GM21528 (cell line): Measurements from ENCODE around the gene SCN3A.

ENCODE experiments used
- ATAC-seq: cut with Tn5 transposase; IDR thresholded peaks from one replicate; pipeline ENCODE4 v1.9.1; 2021; ENCODE audit warnings: mild to moderate bottlenecking, moderate library complexity; ENCODE audit not compliant: unreplicated experiment, low FRiP score

The SCN3A gene

DNA sequence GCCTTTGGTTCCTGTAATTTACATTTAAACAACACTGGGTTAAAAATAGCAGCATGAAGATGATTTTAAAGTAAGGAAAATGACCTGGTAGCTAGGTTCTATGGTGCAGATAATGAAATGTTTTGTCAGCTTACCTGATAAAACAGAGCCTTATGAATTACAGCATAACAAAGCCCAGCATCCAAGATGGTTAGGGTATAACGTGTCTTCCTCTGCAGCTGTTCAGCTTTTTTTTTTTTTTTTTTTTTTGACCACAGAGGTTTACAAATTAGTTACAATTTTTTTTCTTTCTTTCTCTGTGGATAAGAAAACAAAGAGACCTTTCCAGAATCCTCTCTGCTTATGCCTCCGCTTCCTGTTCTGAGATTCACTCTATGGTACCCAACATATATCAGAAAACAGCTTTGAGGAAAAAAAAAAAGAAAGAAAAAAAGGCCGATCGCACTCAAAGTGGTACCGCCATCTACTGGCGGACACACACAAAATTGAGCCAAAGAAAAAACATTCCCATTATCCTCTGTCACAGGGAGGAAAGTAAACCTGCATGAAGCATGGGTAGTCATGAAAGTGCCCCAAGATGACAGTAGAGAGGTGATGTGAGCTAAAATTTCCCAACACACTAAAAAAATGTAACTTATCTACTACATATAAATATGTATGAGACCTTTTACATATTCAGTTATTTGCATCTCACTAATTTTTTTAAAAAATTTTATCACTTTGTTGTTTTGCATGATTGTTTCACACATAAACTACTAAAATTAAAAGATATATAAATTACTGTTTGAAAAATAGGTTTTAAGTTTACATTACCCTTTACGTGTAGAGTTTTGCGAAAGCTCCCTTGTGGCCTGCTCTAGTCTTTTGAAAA lies at the start of gene SCN3A:
Gene SCN3A, minus strand, starts transcription at position 362 of the 871 bp plus-strand sequence. CDS start 27,656 bp downstream, outside the sequence.
- peak; percentile 78 for ATAC-seq

DNA sequence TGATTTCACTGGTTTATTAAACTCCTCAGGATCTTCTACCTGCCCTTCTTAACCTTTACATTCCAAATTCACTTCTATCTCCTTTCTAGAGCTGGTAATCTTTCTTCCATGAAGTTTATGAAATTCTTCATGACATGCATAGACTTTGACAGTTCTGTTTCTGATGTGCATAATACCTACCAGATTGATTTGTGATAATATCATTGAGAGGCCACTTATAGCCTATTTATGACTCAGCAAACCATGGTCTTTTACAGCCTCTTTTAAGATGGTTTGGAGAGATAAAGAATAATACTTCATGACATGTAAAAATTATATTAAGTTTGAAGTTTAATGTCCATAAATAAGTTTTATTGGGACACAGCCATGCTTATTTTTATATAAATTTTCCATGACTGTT lies 49.3 kb upstream of the SCN3A start:
- ATAC-seq = no peak

DNA sequence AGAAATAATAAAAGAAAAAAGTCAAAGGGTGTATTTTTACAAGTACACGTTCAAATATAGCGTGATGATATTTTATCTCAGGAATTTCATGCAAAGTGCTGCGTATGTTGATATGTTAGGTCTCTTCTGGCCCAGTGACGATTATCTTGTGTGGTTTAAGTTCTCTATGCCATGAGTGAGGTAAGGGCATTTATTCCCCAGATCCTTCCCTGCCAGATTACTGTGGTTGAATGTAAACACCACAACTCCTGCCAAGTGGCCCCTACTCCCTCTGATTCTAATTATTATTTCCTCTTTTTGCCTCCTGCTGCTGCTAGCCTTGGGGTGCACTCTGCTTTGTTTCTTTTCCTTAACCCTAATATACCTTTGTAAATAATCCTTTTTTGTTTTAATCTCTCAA lies 47.5 kb upstream of the SCN3A start:
- ATAC-seq = no peak

DNA sequence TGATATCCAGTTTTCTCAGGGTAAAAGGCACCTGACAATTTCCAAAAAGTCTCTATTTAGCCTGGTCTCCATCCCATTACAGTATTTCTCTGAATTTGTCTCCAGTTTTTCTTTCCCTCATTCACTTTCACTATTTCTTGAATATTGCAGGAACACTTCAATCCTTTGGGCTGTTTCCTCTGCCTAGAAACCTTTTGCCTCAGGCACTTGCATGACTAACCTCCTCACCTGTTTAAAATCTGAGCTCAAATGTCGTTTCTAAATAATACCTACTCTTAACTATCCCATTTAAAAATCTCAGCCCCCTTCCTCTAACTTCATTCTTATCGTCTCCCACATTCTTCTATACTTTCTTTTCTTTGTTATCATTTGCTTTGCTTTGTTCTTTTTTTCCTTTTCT lies 44.4 kb upstream of the SCN3A start:
- ATAC-seq = no peak

DNA sequence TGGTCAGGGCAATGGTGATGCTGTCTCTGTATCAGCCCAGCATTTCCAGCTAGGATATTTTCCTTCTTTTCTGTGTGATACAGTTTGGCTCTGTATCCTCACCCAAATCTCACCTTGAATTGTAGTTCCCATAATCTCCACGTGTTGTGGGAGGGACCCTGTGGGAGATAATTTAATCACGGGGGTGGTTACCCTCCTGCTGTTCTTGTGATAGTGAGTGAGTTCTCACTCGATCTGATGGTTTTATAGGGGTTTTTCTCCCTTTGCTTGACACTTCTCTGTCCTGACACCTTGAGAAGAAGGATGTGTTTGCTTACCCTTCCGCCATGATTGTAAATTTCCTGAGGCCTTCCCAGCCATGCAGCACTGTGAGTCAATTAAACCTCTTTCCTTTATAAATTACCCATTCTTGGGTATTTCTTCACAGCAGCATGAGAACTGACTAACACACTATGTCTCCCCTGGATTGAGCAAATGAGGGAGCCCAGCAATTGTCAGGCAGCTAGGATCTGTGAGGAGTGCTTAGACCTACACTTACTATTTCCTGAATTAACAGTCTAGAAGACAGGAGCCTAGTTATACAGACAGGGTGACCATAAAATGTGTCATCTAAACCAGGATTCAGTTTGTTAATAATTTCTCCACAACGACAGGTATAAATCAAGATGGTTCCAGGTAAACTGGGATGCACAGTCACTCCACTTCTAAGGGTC lies 41.4 kb upstream of the SCN3A start:
- ATAC-seq = no peak

DNA sequence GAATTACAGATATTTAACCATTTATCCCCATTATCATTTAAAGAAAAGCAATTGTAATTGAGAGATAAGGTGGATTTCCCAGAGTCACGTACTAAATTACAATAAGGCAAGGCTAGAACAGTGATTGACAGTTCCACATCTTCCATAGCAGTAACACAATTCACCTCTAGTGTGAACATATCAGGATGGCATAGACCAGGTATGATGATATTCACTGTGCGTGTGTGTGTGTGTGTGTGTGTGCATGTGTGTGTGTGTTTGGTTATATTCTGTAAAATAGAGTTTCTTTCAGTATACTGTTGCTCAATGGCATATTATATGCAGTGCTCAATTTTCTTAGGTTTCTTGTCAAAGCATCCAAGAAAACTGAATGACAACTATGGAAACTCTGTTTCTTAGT lies 37.1 kb upstream of the SCN3A start:
- no peak for ATAC-seq

DNA sequence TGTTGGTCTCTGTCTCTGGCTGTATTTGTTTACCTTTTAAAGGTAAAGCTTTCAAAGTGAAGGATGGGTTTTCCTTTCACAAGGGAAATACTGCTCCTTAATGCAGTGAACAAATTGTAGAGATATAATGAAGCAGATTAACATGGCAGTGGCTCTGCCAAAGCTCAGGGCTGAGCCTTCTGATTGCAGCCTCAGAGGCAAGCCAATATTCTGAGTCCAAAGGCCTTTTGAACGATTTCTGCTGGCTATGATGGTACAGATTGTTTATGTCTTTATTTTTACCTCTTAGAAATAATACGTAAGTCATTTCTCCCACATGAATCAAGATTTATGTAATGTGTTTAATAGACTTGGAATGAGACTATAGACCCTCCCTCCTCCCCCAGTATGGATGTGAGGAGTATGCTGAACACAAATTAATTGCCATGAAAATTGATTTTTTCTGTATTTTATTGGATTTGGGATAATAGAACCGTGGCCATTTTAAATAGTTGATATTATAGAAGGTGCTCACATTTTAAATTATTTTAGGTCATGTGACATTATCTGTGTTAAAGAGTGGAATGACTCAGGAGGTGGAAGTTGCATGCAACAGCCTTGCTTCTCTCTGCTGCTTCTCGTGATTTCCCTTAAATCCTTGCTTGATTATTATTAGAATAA lies 36.1 kb upstream of the SCN3A start:
- no peak for ATAC-seq

DNA sequence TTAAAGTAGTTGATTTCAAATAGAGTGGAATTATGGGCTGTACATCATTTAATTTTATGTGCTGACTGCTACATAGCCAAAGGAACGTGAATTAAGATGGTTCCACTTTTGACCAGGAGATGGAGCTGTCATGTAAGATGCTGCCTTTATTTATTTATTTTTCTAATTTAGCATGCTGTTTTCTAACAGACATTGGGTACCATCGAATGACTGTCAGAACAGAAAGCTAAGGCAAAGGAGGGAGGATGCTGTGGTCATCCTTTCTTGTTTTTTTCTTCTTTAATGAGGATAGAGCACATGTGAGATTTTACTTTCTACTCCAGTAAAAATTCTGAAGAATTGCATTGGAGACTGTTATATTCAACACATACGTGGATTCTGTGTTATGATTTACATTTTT lies 35.4 kb upstream of the SCN3A start, which contains the start of gene SCN2A:
Gene SCN2A, plus strand, starts transcription at position 185 of the 400 bp plus-strand sequence. CDS start 56,410 bp downstream, outside the sequence.
- ATAC-seq = no peak

DNA sequence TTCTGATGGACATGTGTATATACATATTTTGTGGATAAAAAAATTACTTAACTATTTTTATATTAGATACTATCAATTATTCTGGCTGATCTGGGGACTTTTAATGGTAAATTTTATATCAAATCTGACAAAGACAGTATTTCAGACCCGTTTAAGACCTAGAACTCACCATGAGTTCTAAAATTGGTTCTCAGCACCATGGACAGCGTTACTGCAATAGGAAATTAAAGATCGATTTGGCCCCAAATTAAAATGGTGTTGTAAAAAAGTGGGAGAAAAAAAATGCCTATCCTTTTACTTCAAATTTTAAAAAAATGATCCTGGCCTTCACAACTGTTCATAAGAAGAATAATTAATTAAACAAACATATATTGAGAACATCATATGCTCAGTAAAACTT lies 34.4 kb upstream of the SCN3A start:
- ATAC-seq = no peak

DNA sequence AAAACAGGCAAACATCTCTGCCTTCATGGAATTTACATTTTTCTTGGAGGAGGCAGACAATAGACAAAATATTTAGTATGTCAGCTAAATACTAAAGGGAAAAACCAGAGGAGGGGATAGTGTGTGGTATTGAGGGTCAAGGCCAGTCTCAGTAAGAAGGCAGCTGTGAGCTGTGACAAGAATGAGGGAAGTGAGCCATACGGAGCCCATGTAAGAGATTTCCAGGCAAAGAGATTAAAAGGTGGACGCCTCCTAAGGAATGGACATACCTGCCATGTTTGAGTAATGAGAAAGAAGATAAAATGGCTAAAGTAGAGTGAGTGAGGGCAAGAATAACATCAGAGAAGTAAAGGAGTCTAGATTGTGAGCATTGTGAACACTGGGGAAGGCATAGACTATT lies 33.2 kb upstream of the SCN3A start:
- ATAC-seq = no peak

DNA sequence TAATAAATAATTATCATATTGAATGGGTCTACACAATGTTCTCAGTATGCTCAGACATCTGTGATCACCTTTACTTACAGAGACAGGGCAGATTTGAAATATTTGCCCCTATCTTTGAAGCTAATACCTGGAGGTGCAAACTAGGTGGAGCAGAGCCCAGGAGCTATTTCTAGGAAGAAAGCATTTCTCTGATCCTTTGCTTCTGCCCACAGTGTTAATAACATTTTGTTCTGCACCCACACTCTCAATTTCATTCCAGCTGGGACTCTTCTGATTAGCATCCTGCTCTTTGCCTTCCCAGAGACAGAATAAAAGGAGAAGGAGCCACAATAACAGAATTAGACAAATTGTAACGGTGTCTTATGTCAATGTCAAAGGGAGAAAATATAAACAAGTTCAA lies 23.7 kb upstream of the SCN3A start:
- no peak for ATAC-seq

DNA sequence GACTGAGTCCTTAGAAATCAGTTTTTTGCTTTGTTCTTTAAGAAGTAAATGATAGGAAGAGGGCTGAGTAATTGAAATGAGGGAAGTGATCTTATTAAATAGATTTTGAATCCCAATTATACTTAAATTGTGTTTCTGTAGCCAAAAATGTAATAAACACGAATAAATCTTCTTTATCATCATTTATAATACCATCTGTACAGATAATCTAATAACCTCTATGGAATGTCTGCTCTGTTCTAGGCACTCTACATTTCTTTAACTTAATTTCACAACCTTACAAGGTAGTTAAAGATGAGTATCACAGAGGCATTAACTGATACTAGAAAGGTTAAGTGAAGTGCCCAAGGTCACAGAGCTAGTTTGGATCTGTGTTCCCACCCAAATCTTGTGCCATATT lies 21.1 kb upstream of the SCN3A start:
- no peak for ATAC-seq

DNA sequence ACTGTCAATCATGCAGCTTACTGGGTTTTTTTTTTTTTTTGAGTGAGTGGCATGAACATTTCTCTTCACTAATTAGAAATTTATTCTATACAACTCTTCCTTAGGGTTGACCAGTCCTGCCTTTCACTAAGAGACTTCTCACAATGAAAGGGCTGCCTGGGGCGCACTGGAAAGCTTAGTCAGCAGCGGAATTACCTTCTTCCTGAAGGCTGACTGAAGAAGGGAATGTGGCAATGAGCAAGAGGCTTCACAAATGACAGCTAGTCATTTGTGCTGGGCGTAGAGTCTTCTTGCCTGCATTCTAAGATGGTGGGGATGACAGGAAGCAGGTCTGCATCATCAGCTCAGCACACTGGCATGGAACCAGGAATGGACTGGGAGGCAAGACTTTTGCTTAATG lies 15.6 kb upstream of the SCN3A start:
- ATAC-seq = no peak

DNA sequence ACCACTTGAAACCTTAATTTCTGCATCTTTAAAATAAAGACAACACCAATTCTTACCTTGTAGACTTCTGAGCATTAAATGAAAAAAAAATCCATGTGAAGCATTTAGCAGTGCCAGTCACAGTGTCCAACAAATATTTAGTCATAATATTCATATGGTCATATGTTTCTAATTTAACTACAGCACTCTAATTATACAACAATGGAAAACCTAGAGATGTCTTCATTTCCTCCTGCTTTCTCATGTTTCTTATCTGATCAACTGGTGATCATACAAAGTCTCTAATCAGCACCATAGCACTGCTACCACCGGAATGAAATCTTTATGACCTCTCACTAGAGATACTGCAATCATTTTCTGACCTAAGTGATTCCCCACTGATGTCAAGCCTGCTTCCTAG lies 10.2 kb upstream of the SCN3A start:
- ATAC-seq = no peak

DNA sequence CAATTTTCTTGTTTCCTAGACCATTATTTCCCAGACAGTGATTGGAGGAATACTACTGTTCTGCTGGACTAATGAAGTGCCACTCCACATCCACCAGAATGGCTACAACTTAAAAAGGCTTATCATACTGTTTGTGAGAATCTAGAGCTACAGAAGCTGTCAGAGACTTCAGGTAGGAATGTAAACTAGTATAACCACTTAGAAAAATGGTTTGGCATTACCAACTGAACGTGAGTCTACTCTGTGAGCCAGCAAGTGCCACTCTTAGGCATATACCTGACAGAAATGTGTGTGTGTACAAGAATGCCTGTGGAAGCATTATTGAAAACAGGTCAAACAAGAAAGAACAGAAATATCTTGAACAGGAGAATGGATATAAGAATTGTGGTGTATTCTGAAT lies 4.2 kb upstream of the SCN3A start:
- no peak for ATAC-seq

DNA sequence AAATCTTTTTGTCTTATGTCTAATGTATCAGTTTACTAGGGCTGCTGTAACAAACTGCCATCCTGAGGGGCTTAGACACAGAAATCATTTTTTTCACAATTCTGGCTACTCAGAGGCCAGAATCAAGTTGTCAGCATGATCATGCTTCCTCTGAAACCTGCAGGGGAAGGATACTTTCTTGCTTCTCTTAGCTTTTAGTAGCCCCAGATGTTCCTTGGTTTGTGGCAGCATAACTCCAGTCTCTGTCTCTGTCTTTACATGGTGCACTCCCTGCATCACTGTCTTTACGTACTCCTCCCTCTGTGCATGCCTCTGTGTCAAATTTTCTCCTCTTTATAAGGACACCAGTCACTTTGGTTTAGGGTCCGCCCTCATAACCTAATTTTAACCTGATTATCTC lies 2.0 kb upstream of the SCN3A start:
- no peak for ATAC-seq

DNA sequence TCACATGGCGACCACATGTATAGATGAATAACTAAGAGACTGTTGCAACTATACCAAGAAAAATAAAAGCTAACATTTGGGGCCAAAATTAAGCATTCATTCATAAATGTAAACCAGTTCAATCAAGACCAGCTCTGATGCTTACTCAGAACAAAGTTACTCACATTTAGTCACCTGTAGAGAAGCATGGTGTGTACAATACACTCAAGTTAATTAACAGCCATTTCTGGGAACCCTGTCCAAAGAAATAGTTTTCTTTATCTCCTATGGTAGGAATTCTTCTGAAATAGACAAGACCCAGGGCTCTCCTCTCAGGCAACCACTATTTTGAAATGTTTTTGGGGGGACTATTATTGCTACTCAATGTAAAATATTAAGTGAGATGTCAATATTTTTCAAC lies 1.6 kb downstream of the SCN3A start:
- no peak for ATAC-seq

DNA sequence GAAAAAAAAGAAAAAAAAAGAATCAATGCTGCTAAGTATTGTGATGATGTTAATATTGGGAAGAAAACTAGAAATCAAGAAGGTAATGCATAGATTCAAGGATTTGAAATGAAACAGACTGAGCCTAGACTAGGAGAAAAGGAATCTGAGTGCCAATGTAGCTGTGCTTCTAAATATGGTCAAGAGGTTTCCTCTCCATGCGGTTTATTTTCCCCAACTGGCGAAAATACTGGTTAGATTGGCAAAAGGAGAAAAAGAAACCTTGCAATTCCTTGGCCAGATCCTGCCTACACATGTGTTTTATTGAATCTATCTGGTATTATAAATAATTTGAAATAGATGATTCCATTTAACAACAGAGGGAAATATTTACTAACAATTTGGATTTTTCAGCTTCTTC lies 5.7 kb downstream of the SCN3A start:
- no peak for ATAC-seq

DNA sequence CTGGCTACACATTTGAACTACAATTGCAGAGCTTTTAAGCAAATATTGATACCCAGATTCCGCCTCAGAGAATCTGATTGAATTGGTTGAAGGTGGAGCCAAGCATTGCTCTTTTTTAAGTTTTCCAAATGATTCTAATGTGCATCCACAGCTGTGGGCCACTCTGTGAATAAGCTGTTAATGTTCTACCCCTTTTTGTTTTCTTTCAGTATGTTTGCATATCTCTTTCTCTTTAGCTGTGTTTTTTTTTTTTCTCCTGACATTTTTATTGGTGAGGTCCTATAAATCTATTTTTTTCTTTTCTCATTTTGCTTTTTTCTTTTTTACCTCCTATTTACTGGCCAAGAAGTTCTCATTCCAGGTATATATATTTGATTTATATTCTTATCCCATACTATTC lies 6.5 kb downstream of the SCN3A start:
- ATAC-seq = no peak

DNA sequence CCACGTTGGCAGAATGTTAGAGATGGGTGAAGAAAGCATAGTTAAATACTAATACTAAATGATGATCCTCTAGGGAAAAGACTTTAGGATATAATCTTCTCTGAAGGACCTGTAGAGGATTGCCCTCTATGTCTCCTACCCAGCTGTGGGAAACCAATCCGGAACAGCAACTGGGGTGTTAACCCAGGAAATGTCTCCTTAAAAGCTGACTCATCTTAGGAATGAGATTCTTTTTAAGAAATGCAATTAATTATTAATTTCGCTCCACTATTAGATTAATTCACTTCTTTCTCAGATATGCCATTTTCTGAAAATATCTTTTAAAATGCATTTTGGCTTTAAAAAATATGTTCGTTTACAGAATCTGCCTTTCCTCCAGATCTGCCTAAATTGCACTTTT lies 7.4 kb downstream of the SCN3A start:
- no peak for ATAC-seq

DNA sequence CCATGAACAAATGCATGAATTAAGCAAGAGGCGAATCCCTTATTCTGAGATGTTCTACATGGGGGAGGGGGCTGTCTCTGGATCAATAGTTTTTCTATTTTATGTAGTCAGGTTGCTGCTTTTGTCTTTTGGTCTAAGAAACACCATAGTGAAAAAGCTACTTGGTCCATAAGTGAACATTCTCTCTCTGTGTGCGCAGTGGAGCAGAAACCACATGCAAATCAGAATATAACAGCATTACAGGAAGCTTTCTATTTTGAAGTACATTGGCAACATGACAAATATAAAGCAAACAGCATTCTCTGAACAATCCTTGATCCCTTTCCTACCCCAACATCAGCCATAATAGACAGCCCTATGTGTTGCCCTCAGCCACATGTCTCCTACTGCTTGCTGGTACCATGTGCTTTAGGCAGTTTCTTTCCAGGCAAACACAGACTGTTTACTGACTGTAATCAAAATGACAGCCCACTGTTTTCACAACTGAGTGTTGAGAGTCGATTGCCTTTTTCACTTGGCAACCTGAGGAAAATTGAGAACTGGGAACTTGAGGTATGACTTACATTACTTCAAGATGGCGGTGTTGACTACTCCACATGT lies 10.6 kb downstream of the SCN3A start:
- peak; percentile 99 for ATAC-seq
